K562 (cell line): ENCODE data around the gene SYNCRIP. TPM values are rescaled to one million over a fixed set of nuclear protein-coding genes. Genes with fewer than 3 reads are reported as not detected.

Source experiments
- ARID1B ChIP-seq: fragments of 450-650 bp; IDR thresholded peaks from 2 replicates; pipeline ENCODE4 v1.6.1; 2016; ENCODE audit warnings: antibody characterized with exemption, mild to moderate bottlenecking, inconsistent platforms
- CC2D1A ChIP-seq: fragments of 450-650 bp; IDR thresholded peaks from 2 replicates; pipeline ENCODE4 v1.6.1; 2017; ENCODE audit warnings: mild to moderate bottlenecking
- CHD7 ChIP-seq: fragments of 200-600 bp; sonication (generic); IDR thresholded peaks from one replicate; pipeline ENCODE4 v1.6.1; 2012; ENCODE audit warnings: mild to moderate bottlenecking, low read depth, low read length, inconsistent platforms
- NELFE ChIP-seq: IDR thresholded peaks from 2 replicates; pipeline ENCODE4 v1.6.1; 2011; ENCODE audit warnings: mild to moderate bottlenecking; ENCODE audit not compliant: insufficient read depth, insufficient read length
- NFE2 ChIP-seq: IDR thresholded peaks from 2 replicates; pipeline ENCODE4 v1.6.1; 2014; ENCODE audit warnings: antibody characterized with exemption, low read depth
- NFXL1 ChIP-seq: fragments of 450-650 bp; formaldehyde crosslinking; IDR thresholded peaks from 2 replicates; pipeline ENCODE4 v1.4.0; 2021; ENCODE audit warnings: mild to moderate bottlenecking
- PRPF4 ChIP-seq: fragments of 200-400 bp; formaldehyde crosslinking; IDR thresholded peaks from one replicate; pipeline ENCODE4 v1.6.1; 2017; ENCODE audit warnings: low read length, low read depth, mild to moderate bottlenecking; ENCODE audit not compliant: insufficient read depth, poor library complexity, severe bottlenecking
- RBFOX2 ChIP-seq: fragments of 200-400 bp; formaldehyde crosslinking; IDR thresholded peaks from 2 replicates; pipeline ENCODE4 v1.6.1; 2017; ENCODE audit warnings: low read depth, mild to moderate bottlenecking, low read length, moderate library complexity
- SRF ChIP-seq, 2 experiments: fragments of 250-450, 450-650 bp in 1 of 2; sonication (Bioruptor Pico) in 1 of 2; sonication (generic) in 1 of 2; formaldehyde crosslinking; IDR thresholded peaks; 2 replicates each; pipeline versions ENCODE4 v1.5.0 to v1.5.1; 2020 to 2022; ENCODE audit warnings: mild to moderate bottlenecking in 1 of 2, missing genetic modification reagents in 1 of 2
- TAL1 ChIP-seq: fragments of 450-650 bp; IDR thresholded peaks from 2 replicates; pipeline ENCODE4 v1.6.1; 2016; ENCODE audit warnings: mild to moderate bottlenecking
- ZFX ChIP-seq: sonication (generic); formaldehyde crosslinking; IDR thresholded peaks from 2 replicates; pipeline ENCODE4 v1.8.0; 2022; ENCODE audit warnings: mild to moderate bottlenecking, missing genetic modification reagents, moderate library complexity
- ZNF146 ChIP-seq: IDR thresholded peaks from one replicate; pipeline ENCODE4 v1.6.1; 2018; ENCODE audit warnings: missing compliant biosample characterization; ENCODE audit not compliant: unreplicated experiment
- ZNF175 ChIP-seq: fragments of 200-800 bp; sonication (Bioruptor generic); IDR thresholded peaks from 2 replicates; pipeline ENCODE4 v1.6.1; 2016; ENCODE audit warnings: low read depth, mild to moderate bottlenecking, missing genetic modification characterization, missing compliant biosample characterization
- ZNF23 ChIP-seq: fragments of 250-450 bp; sonication (Bioruptor Pico); IDR thresholded peaks from 2 replicates; pipeline ENCODE4 v1.4.0; 2020; ENCODE audit warnings: mild to moderate bottlenecking
- ZNF263 ChIP-seq: sonication (generic); formaldehyde crosslinking; IDR thresholded peaks from 2 replicates; pipeline ENCODE4 v1.8.0; 2022; ENCODE audit warnings: mild to moderate bottlenecking, missing genetic modification reagents, borderline replicate concordance
- ZNF3 ChIP-seq: fragments of 250-450 bp; sonication (Bioruptor Pico); IDR thresholded peaks from 2 replicates; pipeline ENCODE4 v1.5.0; 2021; ENCODE audit warnings: mild to moderate bottlenecking, moderate library complexity
- ZNF583 ChIP-seq: fragments of 250-450 bp; sonication (Bioruptor Pico); IDR thresholded peaks from 2 replicates; pipeline ENCODE4 v1.4.0; 2020
- polyA plus RNA-seq, 8 experiments: library from polyadenylated mRNA; depleted of rRNA in 4 of 8; stranded (reverse) in 5 of 8; unstranded in 3 of 8; fragments of >200 nt; fragmentation: Nextera tagmentation in 2 of 8; fragmentation: Illumina TruSeq in 1 of 8; extraction: Ambion mirVana in 2 of 8; extraction: Trizol in 1 of 8; gene quantifications; 2 replicates each; pipeline versions ENCODE4 v1.2.1 to v1.2.3, GENCODE V29; 2011 to 2014; ENCODE audit warnings: inconsistent platforms in 1 of 8, missing spikeins in 1 of 8
- total RNA-seq, 7 experiments: library from RNA; depleted of rRNA in 6 of 7; stranded (reverse); fragments of >200 nt in 6 of 7; fragmentation: Illumina TruSeq in 2 of 7; extraction: Trizol in 2 of 7; gene quantifications; 2 replicates each; pipeline versions ENCODE4 v1.2.1 to v1.2.3, GENCODE V29; 2011 to 2021; ENCODE audit warnings: low replicate concordance in 1 of 7

Gene SYNCRIP
- total and polyA plus RNA-seq, 9 of the 15 experiments (the other 6 are each of a cell fraction or from before 2014, with no cell fraction given), result 46.5 to 295 (median 140) TPM

GRCh38 chr6:85642774-85643536 is at the start of gene SYNCRIP (continued):
- TF ChIP-seq CHD7, result no peak
- peak; percentile 33 for TF ChIP-seq PRPF4
- peak; percentile 71; the same call in 1 of the 2 replicates for TF ChIP-seq CC2D1A
- TF ChIP-seq ZFX, result peak; percentile 87
- TF ChIP-seq ZNF263 (CRISPR knock-in tag), result peak; percentile 90
- no peak for TF ChIP-seq ZNF583 (CRISPR knock-in tag)
- 0 out of 4 replicates have a peak, but pooled peaks of 1 of the 2 experiments have one; percentile 18 for TF ChIP-seq SRF (CRISPR knock-in tag; IDR thresholded peaks at IDR 0.05)
- no peak for TF ChIP-seq ZNF23 (CRISPR knock-in tag)
- no peak for TF ChIP-seq ZNF3 (CRISPR knock-in tag)
- peak; percentile 86 for TF ChIP-seq ZNF175 (CRISPR knock-in tag)
- TF ChIP-seq ZNF146 (CRISPR knock-in tag), result no peak
- no peak for TF ChIP-seq NFXL1
- TF ChIP-seq RBFOX2, result peak; percentile 90
- no peak for TF ChIP-seq NFE2
- TF ChIP-seq TAL1, result 0 out of 2 replicates have a peak, but pooled peaks have one; percentile 8
- TF ChIP-seq ARID1B, result peak; percentile 70
- no peak for TF ChIP-seq NELFE
